ENCODE measurements around the gene ELK1.

ELK1 gene

DNA sequence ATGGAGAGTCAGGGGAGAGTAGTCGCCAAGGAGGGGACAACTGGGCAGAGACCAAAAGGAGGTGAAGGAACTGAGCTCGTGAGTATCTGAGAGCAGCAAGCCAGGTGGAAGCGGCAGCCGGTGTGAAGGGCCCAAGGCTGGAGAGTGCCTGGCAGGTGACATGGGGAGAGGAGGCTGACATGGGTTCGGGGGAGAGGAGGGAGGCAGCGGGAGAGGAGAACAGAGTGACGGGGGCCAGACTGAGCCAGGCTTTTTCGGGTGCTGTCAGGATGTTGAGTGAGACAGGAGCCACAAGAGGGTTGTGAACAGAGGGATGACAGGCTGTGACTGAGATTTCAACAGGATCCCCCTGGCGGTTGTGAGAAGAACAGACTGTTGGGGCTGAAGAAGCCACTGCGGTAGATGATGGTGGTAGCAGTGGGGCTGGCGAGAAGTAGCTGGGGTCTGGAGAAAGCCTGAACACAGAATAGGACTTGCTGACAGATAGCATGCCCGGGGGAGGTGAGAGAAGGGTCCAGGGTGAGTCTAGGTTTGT is 5.7 kb downstream of the ELK1 start:
- no peak for DNase-seq

DNA sequence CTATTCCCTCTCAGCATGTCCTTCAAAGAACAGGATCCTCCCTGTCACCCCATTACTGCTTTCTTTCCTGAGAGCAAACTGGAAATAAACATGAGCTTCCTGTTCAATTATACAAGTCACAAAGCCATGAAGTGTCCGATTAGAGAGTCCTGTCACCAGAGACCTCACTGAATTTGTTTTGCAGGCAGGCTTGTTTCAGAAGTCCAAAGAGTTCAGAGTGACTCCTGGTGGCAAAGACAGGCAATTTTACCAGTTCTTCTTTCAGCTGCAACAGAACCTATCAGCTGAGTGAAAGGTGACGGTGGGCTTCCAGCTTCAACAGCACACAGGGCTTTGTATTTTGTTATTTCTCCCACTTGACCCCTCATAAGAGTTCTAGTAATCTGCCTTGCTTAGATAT is 6.4 kb downstream of the ELK1 start:
- DNase-seq = no peak

DNA sequence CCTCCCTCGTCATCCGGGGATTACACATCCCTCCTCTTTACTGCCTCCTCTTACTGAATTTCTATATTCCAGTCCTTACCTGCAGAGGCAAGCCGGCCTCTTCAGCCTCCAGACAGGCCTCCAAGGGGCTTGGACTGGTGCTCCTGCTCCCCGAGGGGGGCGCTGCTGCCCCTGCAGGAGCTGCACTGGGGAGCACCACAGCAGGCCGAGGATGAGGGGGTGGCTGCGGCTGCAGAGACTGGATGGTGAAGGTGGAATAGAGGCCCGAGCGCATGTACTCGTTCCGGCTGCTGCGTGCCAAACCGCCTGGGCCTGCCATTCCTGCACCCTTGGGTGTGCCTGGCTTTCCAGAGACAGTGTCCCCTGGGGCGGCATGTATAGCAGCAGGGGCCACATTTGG is 11.5 kb downstream of the ELK1 start:
- no peak for DNase-seq

DNA sequence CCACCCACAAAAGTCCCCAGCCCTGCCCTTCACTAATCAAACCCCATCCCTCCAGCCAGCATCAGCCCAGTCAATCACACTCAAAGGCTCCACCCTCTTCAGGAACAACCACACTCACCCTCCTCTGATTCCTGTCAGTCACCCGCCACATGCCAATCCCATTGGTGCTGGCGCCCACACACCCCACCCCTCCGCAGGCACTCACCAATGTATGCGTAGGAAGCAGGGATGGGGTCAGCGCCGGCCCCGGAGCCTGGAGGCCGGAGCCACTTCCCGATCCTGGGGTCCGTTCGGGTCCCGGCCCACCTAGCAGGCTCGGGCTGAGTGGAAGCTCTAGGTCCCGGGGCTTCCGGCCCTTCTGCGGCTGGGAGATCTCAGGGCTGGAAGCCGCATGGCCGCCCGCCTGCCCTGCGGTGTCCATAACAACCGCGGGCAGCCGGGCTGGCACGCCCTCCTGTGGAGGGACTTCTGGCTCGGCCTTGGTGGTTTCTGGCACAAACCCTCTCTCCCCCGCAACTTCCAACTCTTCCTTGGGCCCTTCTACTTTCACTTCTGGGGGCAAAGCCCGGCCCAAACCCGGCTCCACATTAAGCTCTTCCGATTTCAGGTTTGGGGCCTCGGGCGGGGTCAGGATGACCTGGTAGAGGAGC is 12.7 kb downstream of the ELK1 start:
- DNase-seq = no peak

DNA sequence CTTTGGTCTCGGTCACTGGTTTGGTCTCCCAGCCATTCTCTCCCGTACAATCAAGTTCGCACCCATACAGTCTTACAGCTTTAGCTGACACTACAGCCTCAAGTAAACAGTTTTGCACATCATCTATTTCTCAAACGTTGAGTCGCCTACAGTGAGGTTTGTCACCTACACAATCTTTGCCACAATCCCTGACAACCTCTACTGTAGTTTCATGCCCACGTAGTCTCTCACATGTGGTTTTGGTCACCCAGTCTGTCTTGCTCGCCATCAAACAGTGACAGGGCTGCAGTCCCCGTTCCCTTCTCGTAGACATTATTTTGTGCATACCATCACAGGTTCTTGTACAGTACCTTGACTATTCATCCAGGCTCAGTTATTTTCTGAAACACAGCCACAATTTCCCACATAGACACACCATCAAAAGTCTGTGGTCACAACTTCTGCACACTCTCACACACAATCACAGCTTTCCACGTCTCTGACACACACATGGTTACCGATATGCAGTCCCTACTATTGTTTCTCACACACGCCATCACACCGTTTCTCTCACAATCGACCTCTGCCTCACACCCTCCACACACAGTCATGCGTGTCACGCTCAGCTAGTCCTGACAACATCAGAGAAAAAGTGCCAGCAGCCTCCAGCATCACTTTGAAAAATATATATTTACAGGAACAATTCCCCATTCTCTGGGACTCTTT is 15.3 kb downstream of the ELK1 start:
- DNase-seq = no peak

DNA sequence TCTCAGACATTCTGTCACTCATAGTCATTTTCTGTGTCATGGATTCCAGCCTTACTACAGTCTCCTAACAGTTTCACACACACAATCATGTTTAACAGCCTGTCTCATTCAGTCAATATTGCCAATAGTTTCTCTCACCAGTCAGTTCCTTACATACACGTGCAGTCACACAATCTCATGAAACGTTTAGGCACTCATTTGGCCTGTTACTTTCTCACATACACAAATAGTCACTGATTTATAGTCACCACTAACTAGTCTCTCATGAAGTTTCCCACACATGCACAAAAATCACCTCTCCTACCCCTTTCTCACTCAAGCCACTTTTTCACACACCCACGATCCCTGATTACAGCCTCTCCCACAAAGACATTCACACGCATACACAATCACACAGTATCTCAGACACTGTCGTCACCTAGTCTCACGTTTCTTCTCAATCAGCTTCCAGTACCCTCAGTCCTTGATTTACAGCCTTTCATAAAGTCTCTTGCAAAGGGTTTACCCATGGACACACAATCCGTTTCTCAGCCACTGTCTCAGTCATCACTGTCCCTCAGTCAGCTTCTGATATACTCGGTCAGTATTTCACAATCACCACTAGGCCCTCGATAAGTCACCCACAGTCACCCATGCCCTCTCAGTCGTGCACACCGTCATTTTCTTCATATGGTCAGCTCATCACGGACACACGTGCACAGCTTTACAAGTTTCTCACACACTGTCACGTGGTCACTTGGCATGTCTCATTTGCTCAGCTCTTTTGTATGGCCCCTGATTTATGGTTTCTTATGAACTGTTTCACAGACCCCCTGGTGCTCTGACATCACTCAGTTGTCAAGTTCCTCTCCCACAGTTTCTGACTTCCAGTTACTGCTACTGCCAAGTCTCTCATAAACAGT is 16.4 kb downstream of the ELK1 start:
- no peak for DNase-seq

DNA sequence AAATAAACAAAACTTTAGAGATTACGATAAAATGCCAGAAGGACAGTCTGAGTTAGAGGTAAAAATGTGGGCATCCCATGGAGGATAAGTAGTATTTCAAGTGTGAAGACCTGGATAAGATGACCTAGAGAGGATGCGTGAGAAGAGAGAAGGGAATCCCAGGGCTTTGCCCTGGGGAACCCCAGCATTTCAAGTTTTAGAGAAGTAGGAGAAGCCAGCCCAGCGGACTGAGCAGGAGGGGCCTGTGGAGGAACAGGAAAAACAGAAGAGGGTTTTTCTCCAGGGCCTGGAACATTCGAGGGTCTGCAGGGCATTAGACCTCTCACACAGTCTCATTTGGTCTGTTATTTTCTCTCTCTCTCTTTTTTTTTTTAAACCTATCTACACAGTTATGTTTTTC is 17.7 kb downstream of the ELK1 start:
- DNase-seq = no peak

DNA sequence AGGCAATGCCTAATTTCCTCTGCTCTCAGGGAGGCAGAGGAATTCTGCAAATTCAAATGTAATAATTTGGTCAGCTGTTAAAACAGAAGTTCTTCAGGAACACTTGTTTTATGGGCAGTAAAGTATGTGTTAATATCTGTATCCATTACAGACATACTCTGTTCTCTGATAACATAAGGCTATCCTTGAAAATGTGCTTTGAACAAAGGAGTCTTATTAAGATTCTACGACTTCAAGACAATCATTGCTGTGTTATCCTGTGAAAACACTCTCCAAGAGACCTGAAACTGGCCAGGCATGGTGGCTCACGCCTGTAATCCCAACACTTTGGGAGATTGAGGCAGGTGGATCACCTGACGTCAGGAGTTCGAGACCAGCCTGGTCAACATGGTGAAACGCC is 18.7 kb downstream of the ELK1 start:
- DNase-seq = no peak

DNA sequence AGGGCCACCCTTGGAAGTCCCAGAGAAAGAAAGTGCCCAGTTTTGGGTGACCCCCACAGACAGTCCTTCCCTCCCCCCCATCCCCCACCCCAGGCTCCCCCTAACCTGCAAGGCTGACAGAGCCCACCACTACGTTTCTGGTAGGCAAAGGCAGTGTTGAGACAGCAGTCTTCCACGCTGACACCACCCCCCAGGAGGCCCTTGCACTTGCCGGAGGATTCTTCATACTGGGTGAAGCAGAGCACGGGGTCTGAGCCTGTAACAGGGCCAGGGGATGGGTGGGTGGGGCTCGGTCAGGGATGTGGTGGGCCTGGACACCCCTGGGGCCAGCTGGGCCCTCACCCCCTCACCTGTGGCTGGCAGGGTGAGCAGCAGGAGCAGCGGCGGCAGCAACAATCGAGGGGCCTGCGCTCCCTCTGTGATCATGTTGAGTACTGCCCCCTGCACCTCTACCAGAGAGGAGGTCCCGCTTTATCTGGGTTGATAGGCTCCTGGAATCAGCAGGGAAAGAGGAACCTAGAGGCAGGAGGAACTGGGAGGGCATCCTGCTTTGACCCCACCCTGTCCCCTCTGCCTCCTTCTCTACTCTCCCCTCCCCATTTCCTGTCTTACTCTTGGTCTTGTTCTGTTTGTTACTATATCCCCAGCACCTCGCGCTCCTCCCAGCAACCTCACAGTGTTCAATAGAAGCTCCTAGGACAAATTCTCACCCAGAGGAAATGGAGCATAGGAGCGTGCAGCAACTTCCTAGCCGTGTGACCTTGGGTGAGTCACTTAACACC is 20.8 kb downstream of the ELK1 start, which contains the start of gene CFP:
TSS of gene CFP (minus strand) at position 512 of the 782 bp plus-strand sequence. CDS start at position 426, 86 bp downstream.
- no peak for DNase-seq

DNA sequence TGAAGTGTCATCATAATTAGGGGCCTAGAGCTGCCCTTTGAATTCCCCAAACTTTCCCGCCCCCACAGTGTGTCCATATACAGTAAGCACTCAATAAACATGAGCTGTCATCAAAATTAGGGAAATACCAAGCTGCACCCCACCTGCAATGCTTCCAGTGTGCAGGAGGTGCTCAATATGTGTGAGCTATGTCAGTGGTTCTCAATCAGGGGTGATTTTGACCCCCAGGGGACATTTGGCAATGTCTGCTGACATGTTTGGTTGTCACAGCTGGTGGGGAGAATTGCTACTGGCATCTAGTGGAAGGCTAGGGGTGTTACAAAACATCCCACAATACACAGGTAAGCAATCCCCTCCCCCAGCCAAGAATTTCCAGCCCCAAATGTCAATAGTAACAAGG is 21.4 kb downstream of the ELK1 start:
- DNase-seq = no peak

DNA sequence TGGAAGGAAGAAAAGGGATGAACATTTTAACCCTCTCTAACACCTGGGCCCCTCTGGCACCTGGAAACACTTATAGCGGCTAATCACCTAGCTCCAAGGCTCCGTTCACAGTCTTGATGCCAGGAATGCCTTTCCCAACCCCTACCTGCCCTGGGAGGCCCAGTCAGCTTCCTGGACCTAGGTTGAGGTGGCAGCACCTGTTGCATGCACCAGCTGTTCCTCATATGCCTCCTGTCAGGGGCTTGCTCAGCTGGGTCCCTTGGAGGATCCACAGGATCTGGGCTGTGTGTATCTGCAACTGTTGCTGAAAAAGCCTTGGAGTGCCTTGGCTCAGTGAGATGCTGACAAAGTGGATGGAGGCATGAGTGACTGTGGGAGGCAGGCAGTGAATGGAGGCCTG is 25.0 kb downstream of the ELK1 start:
- no peak for DNase-seq

DNA sequence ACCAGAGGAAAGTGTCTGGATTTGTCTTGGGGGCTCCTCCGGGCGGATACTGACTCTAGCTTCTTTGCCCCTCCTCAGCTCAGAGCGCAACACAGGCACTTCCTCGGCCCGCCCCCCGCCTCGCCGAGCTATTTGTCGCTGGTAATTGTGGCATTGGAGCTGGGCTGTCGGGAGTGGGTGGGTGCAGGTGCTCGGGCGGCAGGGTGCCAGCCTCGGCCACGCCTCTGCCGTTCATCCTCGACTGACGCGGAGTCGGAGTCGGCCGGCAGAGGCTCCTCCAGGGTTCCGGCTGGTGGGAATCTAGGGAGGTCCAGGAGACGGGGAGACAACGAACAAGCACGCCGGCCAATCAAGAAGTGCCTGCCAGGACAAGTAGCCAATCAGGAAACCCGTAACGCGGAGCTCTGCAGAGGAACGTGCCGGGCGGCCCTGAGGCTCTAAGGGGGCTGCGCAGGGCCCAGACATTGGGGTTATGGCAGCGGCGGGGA is 26.8 kb downstream of the ELK1 start:
- DNase-seq = peak; percentile 39

DNA sequence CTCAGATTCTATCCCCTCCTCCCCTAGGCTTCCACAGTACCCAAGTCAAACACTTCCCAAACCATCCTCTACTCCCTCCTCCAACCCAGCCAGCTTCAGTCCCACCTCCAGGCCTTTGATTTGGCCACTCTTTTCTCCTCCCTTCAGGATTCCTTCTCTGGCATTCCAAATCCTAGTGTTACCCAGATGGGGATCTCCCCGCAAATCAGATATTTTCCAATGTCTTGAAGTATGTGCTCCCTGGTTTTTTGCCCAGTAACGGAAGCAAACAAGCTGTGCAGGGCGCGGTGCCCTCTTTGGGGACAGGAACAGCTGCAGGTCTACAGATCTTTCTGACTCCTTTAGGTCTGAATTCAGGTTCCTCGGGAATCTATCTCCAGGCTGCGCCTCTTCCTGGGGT is 28.5 kb downstream of the ELK1 start:
- DNase-seq = no peak

DNA sequence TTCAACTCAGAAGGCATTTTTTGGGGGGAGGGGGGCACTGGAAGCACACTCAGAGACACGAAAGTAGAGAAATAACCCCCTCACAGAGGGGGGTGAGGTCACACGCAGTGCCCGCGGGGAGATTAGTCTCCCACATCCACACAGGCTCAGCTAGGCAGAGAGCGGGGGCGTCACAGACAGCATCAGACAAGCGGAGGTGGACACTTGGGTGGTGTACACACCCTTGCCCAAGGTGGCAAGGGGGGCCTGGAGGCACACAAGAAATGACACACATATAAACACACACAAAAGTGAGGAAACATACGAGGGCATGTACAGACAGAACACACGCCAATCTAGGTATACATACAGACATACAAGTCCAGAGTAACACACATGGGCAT is 30.1 kb downstream of the ELK1 start:
- no peak for DNase-seq

DNA sequence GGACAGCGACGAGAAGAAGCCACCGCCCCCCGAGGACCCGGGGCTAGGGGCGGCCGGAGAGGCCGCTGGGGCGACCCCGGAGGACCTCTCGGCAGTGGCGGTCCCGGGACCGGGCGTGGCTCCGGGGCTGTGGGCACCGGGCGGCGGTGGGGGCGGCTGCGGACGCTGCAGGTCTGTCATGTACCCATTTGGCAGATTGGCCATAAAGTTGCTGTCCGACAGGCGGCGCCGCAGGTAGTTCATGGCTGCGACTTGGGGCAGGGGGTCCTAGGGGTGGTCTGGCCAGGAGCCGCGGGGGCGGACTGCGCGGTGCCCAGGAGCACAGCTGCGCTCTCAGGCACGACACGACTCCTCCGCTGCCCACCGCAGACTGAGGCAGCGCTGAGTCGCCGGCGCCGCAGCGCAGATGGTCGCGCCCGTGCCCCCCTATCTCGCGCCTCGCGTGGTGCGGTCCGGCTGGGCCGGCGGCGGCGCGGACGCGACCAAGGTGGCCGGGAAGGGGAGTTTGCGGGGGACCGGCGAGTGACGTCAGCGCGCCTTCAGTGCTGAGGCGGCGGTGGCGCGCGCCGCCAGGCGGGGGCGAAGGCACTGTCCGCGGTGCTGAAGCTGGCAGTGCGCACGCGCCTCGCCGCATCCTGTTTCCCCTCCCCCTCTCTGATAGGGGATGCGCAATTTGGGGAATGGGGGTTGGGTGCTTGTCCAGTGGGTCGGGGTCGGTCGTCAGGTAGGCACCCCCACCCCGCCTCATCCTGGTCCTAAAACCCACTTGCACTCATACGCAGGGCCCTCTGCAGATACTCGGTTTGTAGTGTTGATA is 30.7 kb downstream of the ELK1 start, which contains the start of gene SYN1:
TSS of gene SYN1 (minus strand) at position 372 of the 817 bp plus-strand sequence. CDS start at position 243, 129 bp downstream.
- DNase-seq = peak; percentile 65

DNA sequence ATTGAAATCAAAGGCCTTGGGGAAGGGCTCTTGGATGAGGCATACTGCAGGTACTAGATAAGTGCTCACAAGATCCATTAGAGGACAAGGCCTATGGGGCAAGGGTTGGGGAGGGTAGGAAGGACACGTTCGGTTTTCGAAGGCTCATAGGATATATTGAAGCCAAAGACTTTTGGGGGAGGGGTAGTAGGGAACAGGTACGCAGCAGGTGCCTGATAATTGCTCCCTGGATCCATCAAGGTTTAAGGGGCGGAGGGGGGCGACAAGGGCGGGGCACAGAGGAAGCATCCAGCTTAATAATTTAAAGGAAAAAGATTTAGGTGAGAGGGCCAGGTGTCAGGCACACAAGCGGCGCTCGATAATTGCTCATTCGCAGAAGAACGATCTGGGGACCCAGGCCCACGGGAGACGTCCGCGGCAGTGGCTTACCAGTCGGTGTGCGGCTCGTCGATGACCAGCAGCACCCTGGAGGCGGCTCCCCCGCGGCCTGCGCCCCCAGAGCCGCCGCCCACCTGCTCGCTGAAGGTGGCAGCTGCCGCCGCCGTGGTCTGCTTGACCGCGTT is 31.4 kb downstream of the ELK1 start:
- DNase-seq = no peak

DNA sequence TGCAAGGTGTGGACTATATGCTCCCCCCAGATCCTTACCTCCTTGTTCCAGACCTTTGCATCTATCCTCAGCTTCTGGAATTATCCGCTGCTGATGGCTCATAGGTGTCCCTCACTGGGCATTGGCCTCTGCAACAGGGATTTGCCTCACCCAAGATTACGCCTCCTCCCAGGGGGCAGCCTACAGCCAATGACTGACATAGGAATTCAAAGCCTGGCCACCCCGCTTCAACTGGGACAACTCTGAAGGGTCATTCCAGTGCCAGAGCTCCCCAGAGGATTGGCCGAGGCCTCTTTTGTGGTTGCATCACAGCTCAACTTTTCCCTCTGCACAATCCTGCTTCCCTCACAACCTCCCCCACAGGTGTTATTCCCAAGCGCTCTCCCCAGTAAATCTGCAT is 35.7 kb downstream of the ELK1 start:
- DNase-seq = no peak

DNA sequence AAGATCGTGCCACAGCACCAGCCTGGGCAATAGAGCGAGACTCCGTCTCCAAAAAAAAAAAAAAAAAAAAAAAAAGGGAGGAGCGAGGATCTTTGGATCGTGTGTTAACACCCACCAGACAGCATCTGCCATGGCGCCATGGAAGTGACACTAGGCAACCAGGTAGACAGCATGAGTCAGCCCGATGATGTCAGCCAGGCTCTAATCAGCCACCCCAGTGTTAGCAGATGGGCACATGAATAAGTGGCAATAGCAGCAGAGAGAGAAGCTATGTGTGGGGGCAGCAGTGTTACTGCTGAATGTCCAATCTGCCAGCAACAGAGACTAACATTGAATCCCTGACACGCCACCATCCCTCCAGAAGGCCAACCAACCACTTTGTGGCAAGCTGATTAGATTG is 37.3 kb downstream of the ELK1 start:
- DNase-seq = no peak

DNA sequence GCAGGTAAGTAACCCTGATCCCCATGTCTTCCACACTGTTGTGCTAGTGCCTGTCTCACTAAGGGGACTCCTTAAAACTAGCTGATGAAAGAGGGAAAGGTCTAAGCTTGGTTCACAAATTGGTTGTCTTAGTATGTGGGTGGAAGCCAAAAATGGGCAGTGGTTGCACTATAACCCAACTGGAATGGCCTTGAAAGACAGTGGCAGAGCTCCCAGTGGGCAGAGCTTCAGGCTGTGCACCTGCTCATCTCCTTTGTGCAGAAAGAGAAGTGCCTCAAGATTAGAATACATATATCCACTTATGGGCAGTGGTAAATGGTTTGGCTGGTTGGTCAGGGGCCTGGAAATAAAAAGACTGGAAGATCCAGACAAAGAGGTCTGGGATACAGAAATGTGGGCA is 37.9 kb downstream of the ELK1 start:
- no peak for DNase-seq

DNA sequence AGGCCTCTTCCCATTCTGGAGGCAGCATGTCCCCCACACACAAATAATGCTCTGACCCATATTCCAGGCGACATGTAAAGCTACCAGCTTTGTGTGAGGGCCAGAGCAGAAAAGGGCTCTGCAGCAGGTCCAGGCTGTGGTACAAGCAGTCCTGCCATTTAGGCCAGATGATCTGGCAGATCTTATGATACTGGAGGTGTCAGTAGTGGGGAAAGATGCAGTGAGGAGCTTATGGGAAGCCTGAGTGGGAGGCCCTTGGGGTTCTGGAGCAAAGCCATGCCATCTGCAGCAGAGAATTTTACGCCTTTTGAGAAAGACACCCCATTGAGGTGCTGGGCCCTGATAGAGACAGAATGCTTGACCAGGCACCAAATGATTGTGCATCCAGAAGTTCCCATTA is 38.4 kb downstream of the ELK1 start:
- DNase-seq = no peak

DNA sequence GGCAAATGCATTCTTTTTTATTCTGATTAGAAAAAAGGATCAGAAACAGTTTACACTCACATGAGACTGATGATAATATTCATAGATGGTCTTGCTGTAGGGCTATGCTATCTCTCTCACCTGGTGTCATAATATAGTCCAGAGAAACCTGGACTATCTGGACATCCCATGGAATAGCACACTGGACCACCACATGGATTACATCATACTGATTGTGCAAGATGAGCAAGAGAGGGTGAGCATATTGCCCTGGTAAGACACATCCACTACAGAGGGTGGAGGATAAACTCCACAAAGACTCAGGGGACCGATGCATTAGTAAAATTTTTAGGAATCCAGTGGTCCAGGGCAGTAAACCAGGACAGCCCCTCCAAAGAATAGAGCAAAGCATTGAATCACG is 38.9 kb downstream of the ELK1 start:
- DNase-seq = no peak

Measured in effector CD8-positive, alpha-beta T cell (primary cell).